Measurements from ENCODE around the gene ZBTB3.

GRCh38 chr11:62796281-62796680, 42.3 kb upstream of the ZBTB3 start:
- TF ChIP-seq CTCF (IDR thresholded peaks at IDR 0.05): no peak
- TF ChIP-seq POLR2A (IDR thresholded peaks at IDR 0.05): no peak
